Activated naive CD8-positive, alpha-beta T cell (primary cell): ENCODE results near the gene GOLGA7B.

Experiments used
- H3K27ac Mint-ChIP-seq: one replicate; pipeline ENCODE4 v1.8.0; 2021; ENCODE audit warnings: mixed read lengths
- H3K27me3 Mint-ChIP-seq: one replicate; pipeline ENCODE4 v1.8.0; 2021; ENCODE audit warnings: mixed read lengths
- H3K36me3 Mint-ChIP-seq: one replicate; pipeline ENCODE4 v1.8.0; 2021; ENCODE audit warnings: mixed read lengths
- H3K4me1 Mint-ChIP-seq: one replicate; pipeline ENCODE4 v1.8.0; 2021; ENCODE audit warnings: low read depth, mixed read lengths
- H3K4me3 Mint-ChIP-seq: one replicate; pipeline ENCODE4 v1.8.0; 2021; ENCODE audit warnings: mild to moderate bottlenecking, mixed read lengths
- H3K9me3 Mint-ChIP-seq: one replicate; pipeline ENCODE4 v1.8.0; 2021; ENCODE audit warnings: low read depth, mixed read lengths

Gene GOLGA7B

GRCh38 chr10:97844678-97845077 is 5.0 kb upstream of the GOLGA7B start:
- H3K9me3 Mint-ChIP-seq, result no peaks in the 10 kb centered on the region
- peaks cover 29% of the 10 kb centered on the region for H3K4me1 Mint-ChIP-seq
- no peak overlapping the region for H3K4me3 Mint-ChIP-seq
- H3K27ac Mint-ChIP-seq, result no peak overlapping the region
- H3K36me3 Mint-ChIP-seq, result peaks cover 3% of the 10 kb centered on the region
- H3K27me3 Mint-ChIP-seq, result no peaks in the 10 kb centered on the region

DNA sequence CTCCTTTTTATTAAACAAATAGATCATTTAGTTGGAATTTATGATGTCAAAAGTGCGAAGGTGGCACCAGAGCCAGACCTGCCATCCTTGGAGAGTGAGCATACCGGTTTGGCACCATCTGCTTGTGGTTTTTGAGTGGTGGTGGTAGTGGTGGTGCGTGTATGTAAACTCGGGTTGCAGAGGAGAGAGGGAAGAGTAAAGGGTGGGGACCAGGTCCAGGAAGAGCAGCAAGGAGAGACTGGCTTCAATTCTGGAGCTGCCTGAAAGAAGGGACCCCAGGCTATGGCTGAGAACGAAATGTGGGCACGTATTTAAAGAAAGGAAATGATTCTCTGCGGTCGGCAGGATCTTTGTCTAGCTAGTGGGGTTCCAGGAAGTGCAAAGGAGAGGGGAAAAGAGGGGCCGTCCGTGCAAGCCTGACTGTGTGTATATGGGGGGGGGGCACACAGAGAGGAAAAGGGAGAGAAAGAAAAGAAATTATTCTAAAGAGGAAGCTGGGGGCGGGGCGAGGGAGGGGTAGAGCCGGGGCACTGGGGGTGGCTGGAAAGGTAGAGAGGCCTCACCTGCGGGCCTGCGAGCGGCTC is 448 bp upstream of the GOLGA7B start:
- Mint-ChIP-seq H3K27ac (no peak overlapping the region), H3K9me3 (no peaks in the 10 kb centered on the region), H3K4me1 (peaks cover 38% of the 10 kb centered on the region), H3K4me3 (peak overlapping the region; percentile 91), H3K27me3 (no peaks in the 10 kb centered on the region), H3K36me3 (no peaks in the 10 kb centered on the region)

- H3K4me1 Mint-ChIP-seq, result peaks cover 45% of the 10 kb centered on the region
- H3K27ac Mint-ChIP-seq, result peak overlapping the region; percentile 41
- no peaks in the 10 kb centered on the region for H3K9me3 Mint-ChIP-seq
- peak overlapping the region; percentile 82 for H3K4me3 Mint-ChIP-seq
- no peaks in the 10 kb centered on the region for H3K27me3 Mint-ChIP-seq
- no peaks in the 10 kb centered on the region for H3K36me3 Mint-ChIP-seq
These were observed 803 bp downstream of the GOLGA7B start for GRCh38 chr10:97850446-97850845.

DNA sequence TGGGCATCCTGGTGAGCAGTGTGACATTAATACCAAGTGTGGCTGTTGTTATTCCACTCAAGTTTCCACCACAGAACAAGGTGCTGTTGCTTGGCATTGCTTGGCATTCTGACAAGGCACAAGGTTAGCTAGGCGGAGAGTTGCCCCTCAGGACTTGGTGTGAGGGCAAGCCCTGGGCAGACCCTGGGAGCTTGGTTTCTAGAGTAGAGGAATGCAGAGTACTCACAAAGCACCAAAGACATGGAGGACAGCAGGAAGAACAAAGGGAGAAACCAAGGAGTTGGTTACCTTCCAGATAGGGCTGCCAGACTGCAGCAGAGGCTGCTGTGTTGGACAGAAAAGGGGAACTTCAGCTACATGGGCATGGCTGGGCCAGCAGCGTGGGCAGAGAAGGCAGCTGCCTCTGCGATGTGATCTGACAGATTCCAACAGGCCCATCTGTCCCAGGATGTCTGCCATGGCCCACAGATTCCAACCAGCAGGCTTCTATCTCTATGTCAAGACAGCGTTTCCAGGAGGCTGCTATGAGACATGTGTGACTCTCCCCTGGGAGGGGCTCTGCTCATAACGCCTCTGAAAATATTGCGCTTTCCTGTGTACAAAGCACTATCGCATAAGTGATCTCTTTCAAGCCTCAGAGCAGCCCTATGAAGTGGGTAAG is 1.8 kb downstream of the GOLGA7B start:
- Mint-ChIP-seq H3K4me1 (peaks cover 48% of the 10 kb centered on the region), H3K27me3 (no peaks in the 10 kb centered on the region), H3K36me3 (peaks cover 2% of the 10 kb centered on the region), H3K9me3 (no peaks in the 10 kb centered on the region), H3K4me3 (peak overlapping the region; percentile 82), H3K27ac (no peak overlapping the region)

GRCh38 chr10:97852277-97852676 is 2.6 kb downstream of the GOLGA7B start:
- Mint-ChIP-seq H3K27me3 (no peaks in the 10 kb centered on the region), H3K27ac (no peak overlapping the region), H3K4me1 (peaks cover 53% of the 10 kb centered on the region), H3K36me3 (peaks cover 8% of the 10 kb centered on the region), H3K9me3 (no peaks in the 10 kb centered on the region), H3K4me3 (peak overlapping the region; percentile 82)

DNA sequence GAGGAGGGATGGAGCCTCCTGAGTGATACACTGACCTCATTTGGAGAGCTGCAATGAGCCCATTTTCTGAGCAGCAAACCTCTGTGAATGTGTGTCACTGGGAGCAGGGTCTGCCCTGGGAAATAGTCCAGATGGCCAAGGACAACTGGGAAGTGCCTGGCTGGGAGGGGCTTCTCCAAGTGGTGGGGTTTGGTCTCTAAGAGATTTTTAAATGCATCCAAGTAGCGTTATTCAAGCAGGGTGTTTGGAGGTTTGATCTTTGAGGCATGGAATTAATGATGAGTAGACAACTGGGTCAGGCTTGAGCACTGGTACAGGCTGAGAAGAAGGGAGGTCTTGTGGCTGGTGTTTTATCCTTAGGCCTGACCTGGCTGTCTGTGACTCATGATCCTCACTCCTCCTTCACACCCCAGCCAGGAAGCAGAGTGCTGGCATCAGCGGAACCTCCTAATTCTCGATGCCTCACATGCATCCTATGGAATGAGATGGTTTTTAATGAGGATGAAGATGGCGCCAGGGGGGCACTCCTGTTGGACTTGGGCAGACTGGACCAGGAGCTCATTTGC is 3.3 kb downstream of the GOLGA7B start:
- Mint-ChIP-seq H3K36me3 (peaks cover 9% of the 10 kb centered on the region), H3K4me1 (peaks cover 58% of the 10 kb centered on the region), H3K27me3 (no peaks in the 10 kb centered on the region), H3K9me3 (no peaks in the 10 kb centered on the region), H3K27ac (no peak overlapping the region), H3K4me3 (no peak overlapping the region)

DNA sequence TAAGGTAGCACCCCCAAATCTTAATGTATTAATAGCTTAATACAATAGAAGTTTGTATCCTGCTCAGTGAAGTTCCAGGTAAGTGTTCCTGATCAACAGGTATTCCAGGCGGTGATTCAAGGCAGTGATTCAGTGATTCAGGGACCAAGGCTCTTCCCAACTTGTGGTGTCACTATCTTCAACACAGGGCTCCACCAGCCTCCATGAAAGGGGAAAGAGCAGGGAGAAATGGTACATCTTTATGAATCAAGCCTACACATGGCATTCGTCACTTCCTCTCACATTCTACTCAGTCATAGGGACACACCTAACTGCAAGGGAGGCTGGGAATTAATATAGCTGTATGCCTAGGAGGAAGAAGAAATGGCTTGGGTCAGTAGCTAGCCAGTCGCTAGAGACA is 5.1 kb downstream of the GOLGA7B start:
- H3K36me3 Mint-ChIP-seq, result peaks cover 9% of the 10 kb centered on the region
- H3K9me3 Mint-ChIP-seq, result no peaks in the 10 kb centered on the region
- no peak overlapping the region for H3K4me3 Mint-ChIP-seq
- no peaks in the 10 kb centered on the region for H3K27me3 Mint-ChIP-seq
- H3K27ac Mint-ChIP-seq, result no peak overlapping the region
- H3K4me1 Mint-ChIP-seq, result peaks cover 57% of the 10 kb centered on the region

GRCh38 chr10:97858001-97858439 is 8.4 kb downstream of the GOLGA7B start:
- no peaks in the 10 kb centered on the region for H3K9me3 Mint-ChIP-seq
- H3K36me3 Mint-ChIP-seq, result peaks cover 9% of the 10 kb centered on the region
- no peak overlapping the region for H3K4me3 Mint-ChIP-seq
- peaks cover 31% of the 10 kb centered on the region for H3K4me1 Mint-ChIP-seq
- no peak overlapping the region for H3K27ac Mint-ChIP-seq
- no peaks in the 10 kb centered on the region for H3K27me3 Mint-ChIP-seq

- peaks cover 18% of the 10 kb centered on the region for H3K4me1 Mint-ChIP-seq
- H3K9me3 Mint-ChIP-seq, result no peaks in the 10 kb centered on the region
- no peak overlapping the region for H3K27ac Mint-ChIP-seq
- H3K27me3 Mint-ChIP-seq, result no peaks in the 10 kb centered on the region
- no peak overlapping the region for H3K4me3 Mint-ChIP-seq
- peaks cover 7% of the 10 kb centered on the region for H3K36me3 Mint-ChIP-seq
These were observed 11.6 kb downstream of the GOLGA7B start for GRCh38 chr10:97861097-97861750.

GRCh38 chr10:97861924-97862323 is 12.3 kb downstream of the GOLGA7B start:
- Mint-ChIP-seq H3K9me3 (no peaks in the 10 kb centered on the region), H3K4me1 (peaks cover 14% of the 10 kb centered on the region), H3K27ac (no peak overlapping the region), H3K36me3 (peaks cover 2% of the 10 kb centered on the region), H3K4me3 (no peak overlapping the region), H3K27me3 (no peaks in the 10 kb centered on the region)

GRCh38 chr10:97863808-97864207 is 14.2 kb downstream of the GOLGA7B start:
- Mint-ChIP-seq H3K36me3 (no peaks in the 10 kb centered on the region), H3K4me3 (no peak overlapping the region), H3K27me3 (no peaks in the 10 kb centered on the region), H3K9me3 (no peaks in the 10 kb centered on the region), H3K27ac (no peak overlapping the region), H3K4me1 (peaks cover under 1% of the 10 kb centered on the region)

DNA sequence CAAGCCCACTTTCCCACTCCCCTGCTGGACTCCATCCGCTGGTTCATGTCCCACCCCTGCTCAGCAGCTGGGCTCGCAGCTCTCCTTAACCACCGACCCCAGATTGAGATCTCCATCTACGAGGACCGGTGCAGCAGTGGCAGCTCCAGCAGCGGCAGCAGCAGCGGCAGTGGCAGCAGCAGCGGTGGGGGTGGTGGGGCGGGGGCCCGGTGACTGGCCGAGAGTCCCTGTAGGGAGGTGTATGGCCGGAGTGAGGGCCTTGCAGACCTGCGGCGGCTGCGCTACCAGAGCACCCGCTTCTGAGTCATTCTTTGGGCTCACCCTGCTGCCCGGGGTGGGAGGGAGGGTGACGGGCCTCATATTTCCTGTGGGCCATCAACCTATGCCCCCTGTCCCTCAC is 15.8 kb downstream of the GOLGA7B start:
- peaks cover 10% of the 10 kb centered on the region for H3K4me1 Mint-ChIP-seq
- H3K9me3 Mint-ChIP-seq, result no peaks in the 10 kb centered on the region
- H3K27me3 Mint-ChIP-seq, result no peaks in the 10 kb centered on the region
- H3K27ac Mint-ChIP-seq, result no peak overlapping the region
- no peaks in the 10 kb centered on the region for H3K36me3 Mint-ChIP-seq
- no peak overlapping the region for H3K4me3 Mint-ChIP-seq

DNA sequence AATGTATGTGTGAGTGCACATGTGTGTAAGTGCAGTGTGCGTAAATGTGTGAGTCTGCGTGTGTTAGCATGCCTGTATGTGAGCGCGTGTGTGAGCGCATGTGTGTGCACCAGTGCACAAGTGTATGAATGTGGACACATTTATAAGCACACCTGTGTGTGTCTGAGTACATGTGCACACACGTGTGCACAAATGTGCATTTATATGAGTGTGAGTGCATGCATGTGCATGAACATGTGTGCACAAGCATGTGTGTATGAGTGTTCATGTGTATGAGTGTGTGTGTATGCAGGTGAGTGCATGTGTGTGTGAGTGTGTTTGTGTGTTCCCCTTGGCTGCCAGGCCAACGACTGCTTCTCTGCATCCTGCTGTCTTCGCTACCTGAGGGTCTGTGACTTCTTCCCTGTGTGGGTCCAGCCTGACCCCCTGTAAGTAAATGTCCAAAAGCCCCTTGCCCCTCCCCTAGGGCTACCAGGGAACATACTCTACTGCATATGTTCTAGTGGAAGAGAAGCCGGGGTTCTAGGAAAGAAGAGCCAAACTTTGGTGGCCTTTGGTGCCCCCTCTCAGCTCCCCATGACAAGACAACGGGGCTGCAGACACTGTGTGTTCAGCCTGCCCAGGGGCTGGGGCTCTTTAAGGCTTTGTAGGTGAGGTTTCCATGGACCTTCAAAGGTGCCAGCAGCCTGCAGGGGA is 17.0 kb downstream of the GOLGA7B start:
- H3K9me3 Mint-ChIP-seq, result no peaks in the 10 kb centered on the region
- no peaks in the 10 kb centered on the region for H3K36me3 Mint-ChIP-seq
- no peak overlapping the region for H3K4me3 Mint-ChIP-seq
- no peak overlapping the region for H3K27ac Mint-ChIP-seq
- peaks cover 10% of the 10 kb centered on the region for H3K4me1 Mint-ChIP-seq
- no peaks in the 10 kb centered on the region for H3K27me3 Mint-ChIP-seq

GRCh38 chr10:97867220-97867800 is 17.7 kb downstream of the GOLGA7B start:
- H3K4me1 Mint-ChIP-seq, result peaks cover 10% of the 10 kb centered on the region
- H3K27me3 Mint-ChIP-seq, result no peaks in the 10 kb centered on the region
- H3K9me3 Mint-ChIP-seq, result no peaks in the 10 kb centered on the region
- H3K27ac Mint-ChIP-seq, result no peak overlapping the region
- H3K4me3 Mint-ChIP-seq, result no peak overlapping the region
- no peaks in the 10 kb centered on the region for H3K36me3 Mint-ChIP-seq
